NCI-H2107 treated with DMSO at 0.1 percent for 48 hours (cell line): ENCODE data around the gene MRPS18C.
"Not testable (repeated sequence)": the region's sequence is repeated elsewhere in the genome, so short reads cannot be mapped to it uniquely, and the experiment has no call there.

Experiments used
- DNase-seq: peaks from one replicate; lab custom pipeline; 2025; ENCODE audit not compliant: unreplicated experiment; lab: John Stamatoyannopoulos, UW

Gene MRPS18C

DNA sequence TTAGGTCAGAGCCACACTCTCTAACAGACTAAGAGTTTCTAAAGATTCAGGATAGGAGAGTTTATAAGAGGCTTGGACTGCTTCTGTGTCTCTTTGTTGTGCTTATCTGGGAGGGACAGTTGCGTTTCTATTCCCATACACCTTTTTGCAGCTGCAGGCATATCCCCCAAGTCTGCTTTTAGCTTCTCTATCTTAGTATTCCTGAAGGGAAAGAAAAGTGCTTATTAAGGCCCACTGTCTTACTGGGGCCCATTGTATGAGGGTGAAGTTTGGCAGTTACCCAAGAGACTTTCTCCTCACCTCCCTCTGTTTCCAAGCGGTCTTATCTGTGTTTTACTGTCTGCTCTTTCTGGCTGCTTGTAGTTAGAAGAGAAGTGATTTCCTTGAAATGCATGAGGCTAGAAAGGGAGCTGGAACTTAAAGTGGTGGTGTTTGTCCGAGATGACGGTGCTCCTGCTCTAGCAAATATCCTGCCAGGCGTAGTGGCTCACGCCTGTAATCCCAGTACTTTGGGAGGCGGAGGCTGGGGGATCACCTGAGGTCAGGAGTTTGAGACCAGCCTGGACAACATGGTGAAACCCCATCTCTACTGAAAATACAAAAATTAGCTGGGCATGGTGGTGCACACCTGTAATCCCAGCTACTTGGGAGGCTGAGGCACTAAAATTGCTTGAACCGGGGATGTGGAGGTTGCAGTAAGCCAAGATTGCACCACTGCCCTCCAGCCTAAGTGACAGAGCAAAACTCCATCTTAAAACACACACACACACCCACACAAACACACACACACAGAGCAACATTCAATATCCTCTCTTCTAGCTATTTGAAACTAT lies 40.4 kb downstream of the MRPS18C start:
- DNase-seq: not testable (repeated sequence)

DNA sequence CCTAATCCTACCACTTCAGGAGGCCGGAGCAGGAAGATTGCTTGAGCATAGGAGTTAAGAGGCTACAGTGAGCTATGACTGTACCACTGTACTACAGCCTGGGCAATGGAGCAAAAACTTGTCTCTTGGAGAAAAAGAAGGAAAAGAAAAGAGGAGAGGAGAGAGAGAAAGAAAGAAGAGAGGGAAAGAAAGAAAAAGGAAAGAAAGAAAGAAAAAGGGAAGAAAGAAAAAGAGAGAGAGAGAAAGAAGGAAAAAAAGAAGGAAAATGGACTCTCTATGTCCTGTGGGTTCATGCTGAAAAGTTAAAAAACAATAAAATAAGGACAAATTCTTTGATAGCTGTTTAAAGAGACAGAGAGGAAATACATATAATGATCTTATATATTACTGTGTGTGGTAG lies 42.3 kb downstream of the MRPS18C start:
- no peak for DNase-seq

DNA sequence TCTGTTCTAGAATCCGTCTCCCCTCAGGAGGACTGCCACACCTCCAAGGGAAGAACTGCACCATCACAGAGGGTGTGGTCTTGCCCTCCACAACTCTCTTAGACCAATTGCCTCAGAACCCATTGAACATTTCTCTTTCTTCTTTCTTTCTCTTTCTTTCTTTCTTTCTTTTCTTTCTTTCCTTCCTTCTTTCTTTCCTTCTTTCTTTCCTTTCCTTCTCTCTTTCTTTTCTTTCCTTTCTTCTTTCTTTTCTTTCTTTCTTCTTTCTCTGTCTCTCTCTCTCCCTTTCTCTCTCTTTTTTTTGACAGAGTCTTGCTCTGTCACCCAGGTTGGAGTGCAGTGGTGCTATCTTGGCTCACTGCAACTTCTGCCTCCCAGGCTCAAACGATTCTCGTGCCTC lies 45.8 kb downstream of the MRPS18C start:
- not testable (repeated sequence) for DNase-seq

DNA sequence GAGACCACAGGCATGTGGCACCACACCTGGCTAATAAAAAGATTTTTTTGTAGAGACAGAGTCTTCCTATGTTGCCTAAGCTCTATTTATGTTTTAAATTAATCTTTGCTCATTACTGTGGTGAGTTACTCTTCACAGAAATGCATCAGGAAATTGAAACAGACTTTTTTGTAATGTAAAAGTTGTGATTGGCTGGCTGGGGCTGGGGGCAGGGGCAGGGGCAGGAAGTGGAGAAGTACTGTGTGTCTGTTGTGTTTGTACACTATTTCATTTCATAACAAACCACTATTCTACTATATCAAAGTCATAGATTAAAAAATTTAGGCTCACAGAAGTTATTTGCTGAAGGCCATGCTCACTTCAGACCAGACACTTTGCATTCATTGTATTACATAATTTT lies 48.1 kb downstream of the MRPS18C start:
- no peak for DNase-seq

DNA sequence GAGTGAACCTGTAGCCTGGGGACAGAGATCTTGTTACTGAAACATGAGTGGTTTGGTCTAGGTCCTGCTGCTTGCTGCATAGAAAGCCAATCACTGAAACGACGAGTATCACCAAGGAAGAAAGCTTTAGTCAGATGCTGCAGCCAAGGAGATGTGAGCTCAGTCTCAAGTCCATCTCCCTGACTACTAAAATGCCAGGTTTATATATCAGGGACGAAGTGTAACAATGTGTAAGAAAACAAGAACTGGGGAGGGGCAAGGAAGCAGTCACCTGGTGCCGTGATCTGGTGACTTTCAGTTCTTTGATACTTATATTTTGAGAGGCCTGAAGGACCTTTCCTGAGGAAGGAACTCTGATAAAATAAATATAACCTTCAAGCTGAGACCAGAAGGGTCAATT lies 48.6 kb downstream of the MRPS18C start:
- DNase-seq: peak; percentile 62

DNA sequence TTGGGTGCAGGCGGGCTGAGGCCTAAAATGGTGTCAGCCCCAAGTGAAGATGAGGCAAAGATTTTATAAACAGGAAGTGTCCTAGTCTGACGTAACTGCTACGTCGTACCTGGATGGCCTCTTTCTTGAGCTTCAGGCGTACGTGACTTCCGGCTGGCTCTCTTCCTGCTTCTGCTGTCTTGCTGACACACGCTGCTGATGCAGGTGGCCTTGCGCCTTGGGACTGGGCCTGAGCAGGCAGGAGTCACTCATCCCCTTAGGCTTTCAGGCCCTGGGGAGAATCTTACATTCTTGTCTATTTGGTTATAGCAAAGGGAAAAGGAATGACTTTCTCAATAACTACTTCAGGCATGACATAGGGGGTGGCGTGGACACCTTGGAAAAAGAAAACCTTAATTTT lies 49.1 kb downstream of the MRPS18C start:
- no peak for DNase-seq

DNA sequence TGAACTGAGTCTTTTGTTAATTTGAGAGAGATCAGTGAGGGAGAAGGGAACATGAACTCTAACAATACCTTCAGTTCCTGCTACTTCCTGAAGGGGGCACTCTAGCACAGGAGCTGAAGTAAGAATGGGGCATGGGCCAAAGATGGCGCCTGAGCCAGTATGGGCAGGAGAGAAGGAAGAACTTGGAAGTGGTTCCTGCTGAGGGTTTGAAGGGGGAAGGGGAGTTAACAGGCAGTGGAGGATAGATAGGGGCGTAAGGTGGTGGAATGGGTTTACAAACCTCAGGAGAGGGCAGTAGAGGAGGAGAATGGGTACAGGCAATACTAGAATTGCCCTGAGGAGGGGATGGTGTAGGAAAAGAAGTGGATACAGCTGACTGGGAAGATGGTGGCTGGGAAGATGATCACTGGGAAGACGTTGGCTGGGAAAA lies 53.3 kb downstream of the MRPS18C start:
- DNase-seq: not testable (repeated sequence)

DNA sequence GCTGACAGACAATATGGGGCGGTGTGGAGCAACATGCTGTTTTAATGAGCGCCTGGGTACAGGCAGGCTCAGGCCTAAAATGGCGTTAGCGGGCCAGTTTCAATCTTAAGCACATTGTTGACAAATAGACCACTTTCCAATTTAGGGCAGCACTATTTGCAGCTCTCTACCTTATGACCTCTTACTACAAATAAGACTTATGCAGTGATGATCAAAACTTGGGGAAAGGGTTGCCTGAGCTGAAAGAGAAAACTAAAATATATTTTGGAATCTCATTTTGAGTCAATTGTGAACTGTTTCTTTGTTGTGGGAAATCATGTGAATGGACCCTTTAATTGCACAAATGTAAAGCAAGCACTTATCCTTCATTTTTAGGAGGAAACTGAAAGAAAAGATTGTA lies 54.6 kb downstream of the MRPS18C start:
- DNase-seq: no peak
